Heart left ventricle (tissue), 13 donors: ENCODE results near the gene MYO5A.

Experiments
- CTCF ChIP-seq, 12 donors: fragments of 200-600 bp; sonication (generic) in 4 of 12; IDR thresholded peaks; one replicate each; pipeline versions ENCODE4 v1.5.0 to v1.8.0; 2018 to 2022; ENCODE audit warnings: antibody characterized with exemption in 12 of 12, mild to moderate bottlenecking in 5 of 12
- POLR2A ChIP-seq, 2 donors: fragments of 450-650 bp; IDR thresholded peaks; one replicate each; pipeline ENCODE4 v1.6.1; 2017; ENCODE audit warnings: antibody characterized with exemption in 2 of 2, mild to moderate bottlenecking in 2 of 2, moderate library complexity in 2 of 2
- donor health status: ischemic (EF 13 %, LVEDD 7.1; RV severe dilation, severe dysfunction).
- donor health status: DM: no; HTN: yes; CAD: no.
- donor health status: DM: no; HTN: no; CAD: no.
- donor health status: ischemic (EF 25% LVEDD 6.9; RV normal size, moderate dysfunction).
- donor health status: ischemic (EF 25% LVEDD 5.7; RV mildly dilated, moderate dysfunction).
- donor health status: ischemic (EF 35%, LVEDD 5.7; RV mildly dilated, moderate dysfunction).
- donor health status: nonischemic (EF 11% LVEDD 7.7; RV severe dilation, severe dysfunction).
- donor health status: DM: yes; HTN: yes; CAD: no.
- donor health status: PGD.
- donor health status: ischemic (EF 29% LVEDD 5.4; RV normal size, mild dysfunction).
- donor health status: nonischemic (EF 23%, LVEDD 6.1; RV moderate dilation, normal function).

DNA sequence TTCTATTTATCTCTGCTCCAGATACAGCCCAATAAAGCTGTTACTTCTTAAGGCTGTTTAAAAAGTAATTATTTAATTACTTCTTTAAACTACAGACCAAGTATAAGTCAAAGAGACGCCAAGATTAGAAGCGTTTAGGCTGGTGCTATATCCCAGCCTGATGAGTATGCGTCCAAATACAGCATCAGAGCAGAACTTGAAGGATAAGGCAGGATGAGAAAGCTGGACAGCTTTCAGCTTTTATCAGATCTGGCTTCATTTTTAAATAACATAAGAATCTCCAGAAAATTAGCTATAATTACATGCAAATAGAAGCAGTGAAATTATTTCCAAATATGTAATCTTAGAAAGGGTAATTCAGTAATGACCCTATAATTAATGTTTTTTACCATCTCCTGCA lies 122.8 kb downstream of the MYO5A start:
- TF ChIP-seq CTCF (IDR thresholded peaks at IDR 0.05) (no peak), POLR2A (IDR thresholded peaks at IDR 0.05) (no peak)
